Renal cortex interstitium (tissue), 11 donors: ENCODE measurements around the gene ALG12. TPM values are rescaled to one million over a fixed set of nuclear protein-coding genes. Genes with fewer than 3 reads are reported as not detected.

Experiments
- DNase-seq, 11 donors: peaks; one replicate each; pipeline ENCODE4 v3.0.0-alpha.2; 2013; ENCODE audit warnings: low read depth in 9 of 11, low spot score in 4 of 11; ENCODE audit errors: extremely low read depth in 1 of 11
- polyA plus RNA-seq, 3 donors: library from polyadenylated mRNA; unstranded; fragments of 120-200 nt; gene quantifications; one replicate each; pipeline ENCODE4 v1.2.1, GENCODE V29; 2013; ENCODE audit not compliant: insufficient read length in 3 of 3

The ALG12 gene
- polyA plus RNA-seq, 3 donors, result 23.4 to 38.3 (median 33.4) TPM

DNA sequence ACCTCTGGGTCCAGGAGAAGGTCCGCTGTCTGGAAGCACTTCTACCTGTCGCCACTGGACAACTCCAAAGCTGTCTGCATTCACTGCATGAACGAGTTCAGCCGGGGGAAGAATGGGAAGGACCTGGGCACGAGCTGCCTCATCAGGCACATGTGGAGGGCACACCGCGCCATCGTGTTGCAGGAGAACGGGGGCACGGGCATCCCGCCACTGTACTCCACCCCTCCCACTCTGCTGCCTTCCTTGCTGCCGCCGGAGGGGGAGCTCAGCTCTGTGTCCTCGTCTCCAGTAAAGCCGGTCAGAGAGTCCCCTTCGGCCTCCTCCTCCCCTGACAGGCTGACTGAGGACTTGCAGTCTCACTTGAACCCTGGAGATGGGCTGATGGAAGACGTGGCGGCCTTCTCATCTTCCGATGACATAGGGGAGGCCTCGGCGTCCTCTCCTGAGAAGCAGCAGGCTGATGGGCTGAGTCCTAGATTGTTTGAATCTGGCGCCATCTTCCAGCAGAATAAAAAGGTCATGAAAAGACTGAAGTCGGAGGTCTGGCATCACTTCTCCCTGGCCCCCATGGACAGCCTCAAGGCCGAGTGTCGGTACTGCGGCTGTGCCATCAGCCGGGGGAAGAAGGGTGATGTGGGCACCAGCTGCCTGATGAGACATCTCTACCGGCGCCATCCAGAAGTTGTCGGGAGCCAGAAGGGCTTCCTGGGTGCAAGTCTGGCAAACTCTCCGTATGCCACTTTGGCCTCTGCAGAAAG, 33.6 kb downstream of the ALG12 start:
- no peak for DNase-seq

DNA sequence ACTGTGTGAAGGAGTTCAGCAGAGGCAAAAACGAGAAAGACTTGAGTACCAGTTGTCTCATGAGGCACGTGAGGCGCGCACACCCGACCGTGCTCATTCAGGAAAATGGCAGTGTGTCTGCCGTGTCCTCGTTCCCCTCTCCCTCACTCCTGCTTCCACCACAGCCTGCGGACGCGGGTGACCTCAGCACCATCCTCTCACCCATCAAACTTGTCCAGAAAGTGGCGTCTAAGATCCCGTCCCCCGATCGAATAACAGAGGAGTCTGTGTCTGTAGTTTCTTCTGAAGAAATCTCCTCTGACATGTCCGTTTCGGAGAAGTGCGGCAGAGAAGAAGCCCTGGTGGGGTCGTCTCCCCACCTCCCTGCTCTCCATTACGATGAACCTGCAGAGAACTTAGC, 34.2 kb downstream of the ALG12 start:
- no peak for DNase-seq

DNA sequence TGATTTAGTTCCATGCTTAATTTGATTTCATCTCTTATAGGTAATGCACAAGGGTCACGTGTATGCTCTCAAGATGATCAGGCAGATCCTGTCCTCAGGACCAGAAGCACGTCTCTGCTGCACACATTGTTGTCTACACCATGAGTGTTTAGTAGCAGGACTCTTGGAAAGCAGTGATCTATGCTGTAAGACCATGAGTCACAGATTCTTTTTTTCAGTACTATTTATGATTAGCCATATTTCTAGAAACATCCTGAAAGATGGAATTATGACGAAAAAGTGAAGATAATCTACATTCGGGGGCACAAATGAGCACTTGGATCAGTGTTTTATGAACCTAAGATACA, 35.0 kb downstream of the ALG12 start:
- no peak for DNase-seq

DNA sequence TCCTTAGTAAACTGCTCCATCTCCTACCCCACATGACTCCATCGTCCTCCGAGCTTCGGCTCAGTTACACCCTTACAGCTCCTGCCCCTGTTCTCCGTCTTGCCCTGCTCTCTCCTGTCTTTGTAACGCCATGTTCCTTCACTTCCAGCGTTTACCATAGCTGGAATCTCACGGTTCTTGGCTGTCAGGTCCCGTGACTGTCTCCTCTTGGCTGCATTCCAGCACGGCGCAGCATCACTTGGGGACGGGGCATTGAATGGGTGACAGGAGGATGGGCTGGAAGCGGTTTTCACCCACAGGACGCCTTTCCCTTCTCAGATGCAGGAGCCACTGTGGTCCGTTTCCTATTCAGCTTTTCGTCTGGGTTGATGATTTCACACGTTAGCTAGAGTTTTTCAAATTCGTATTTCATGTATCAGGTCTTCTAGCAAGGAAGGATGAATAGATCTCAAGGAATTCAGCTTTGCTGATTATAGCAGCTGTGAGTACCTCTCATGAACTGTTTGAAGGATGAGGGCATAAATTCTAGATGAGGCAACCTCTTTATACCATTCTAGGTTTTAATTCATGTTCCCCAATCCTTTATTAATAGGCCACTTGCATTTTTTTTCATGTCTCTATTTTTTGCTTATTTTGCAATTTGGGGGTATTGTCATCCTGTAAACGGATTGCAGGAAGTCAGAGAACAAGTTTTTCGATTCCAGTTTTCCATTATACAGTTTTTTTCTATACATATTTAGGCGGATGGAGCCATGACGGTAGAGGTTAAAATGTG, 35.5 kb downstream of the ALG12 start:
- no peak for DNase-seq

DNA sequence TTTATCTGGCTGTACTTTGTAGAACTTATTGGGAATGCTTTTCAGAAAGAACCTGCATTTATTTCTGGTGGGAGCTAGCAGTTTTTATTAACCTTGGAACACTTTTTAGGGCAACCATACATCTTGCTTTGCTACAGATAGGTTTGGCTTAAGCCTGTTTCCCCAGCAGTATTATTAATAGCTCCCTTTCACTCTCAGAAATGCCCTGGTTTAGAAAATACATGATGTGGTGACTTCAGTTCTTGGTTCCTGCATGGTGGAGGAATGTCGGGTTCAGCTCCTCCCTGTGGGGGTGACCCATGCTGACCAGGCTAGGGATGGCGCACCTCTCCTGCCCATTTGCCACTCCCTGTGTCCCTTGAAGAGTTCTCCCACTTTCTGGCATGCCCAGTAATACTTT, 36.4 kb downstream of the ALG12 start:
- no peak for DNase-seq

DNA sequence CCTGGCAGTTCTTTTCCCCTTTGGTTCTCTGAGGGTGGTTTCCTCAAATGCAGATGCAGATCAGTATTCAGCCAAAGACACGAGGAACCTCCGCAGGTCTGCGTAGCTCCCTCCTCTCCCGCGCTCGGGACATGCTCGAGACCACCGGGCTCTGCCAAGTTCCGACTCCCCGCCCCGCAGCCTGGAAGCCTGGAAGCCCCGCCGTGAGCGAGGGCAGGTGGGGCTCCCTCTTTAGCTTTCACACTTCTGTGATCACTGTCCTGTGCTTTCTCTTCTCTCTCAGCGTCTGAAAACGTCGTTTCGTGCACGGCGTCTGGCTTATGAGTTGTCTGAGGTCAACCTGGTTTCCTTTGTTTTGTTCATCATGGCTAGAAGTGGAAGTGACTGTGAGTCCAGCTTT, 38.0 kb downstream of the ALG12 start:
- no peak for DNase-seq

DNA sequence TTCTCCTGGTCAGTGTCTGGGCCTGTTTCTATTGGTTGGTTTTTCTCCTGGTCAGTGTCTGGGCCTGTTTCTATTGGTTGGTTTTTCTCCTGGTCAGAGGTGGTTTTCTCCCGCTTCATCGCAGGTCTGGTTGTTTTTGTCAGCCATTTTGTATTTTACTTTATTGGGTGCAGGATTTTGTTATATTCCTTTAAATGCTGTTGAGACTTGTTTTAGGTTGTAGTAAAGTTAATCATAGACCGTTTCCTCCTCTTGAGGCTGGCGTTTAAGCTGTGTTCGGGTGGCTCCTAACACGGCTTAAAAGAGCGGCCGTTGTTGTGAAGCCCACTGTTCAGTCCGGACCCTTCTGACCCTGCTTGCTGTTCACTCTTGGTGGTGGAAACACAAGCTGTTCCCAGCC, 38.4 kb downstream of the ALG12 start:
- DNase-seq, result no peak

DNA sequence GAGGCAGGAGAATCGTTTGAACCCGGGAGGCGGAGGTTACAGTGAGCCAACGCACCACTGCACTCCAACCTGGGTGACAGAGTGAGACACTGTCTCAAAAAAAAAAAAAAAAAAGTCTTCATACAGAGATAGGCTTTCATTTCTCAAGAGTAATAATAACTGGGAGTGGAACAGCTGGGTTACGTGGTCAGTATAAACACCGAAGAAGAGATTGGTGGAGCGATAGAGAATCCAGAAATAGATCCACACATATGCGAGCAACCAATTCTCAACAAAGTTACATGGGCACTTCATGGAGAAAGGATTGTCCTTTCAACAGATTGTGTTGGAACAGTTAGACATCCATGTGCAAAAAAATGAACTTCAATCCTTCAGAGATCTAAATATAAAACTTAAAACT, 40.0 kb downstream of the ALG12 start:
- DNase-seq, result no peak

DNA sequence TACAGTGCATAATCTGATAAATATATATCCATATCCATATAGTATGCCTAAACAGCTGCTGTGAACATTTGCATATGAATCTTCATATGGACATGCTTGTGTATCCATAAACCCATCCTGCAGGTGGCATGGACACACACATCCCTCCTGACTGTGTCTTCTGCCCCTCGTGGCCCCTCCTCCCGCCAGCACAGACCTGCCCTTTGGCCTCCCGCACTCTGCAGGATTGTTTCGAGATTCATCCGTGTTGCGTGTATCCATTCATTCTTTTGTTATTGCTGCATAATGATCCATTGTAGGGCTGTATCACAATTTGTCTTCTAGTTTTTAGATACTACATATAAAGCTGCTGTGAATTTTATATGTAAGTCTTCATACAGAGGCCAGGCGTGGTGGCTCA, 40.6 kb downstream of the ALG12 start:
- no peak for DNase-seq

DNA sequence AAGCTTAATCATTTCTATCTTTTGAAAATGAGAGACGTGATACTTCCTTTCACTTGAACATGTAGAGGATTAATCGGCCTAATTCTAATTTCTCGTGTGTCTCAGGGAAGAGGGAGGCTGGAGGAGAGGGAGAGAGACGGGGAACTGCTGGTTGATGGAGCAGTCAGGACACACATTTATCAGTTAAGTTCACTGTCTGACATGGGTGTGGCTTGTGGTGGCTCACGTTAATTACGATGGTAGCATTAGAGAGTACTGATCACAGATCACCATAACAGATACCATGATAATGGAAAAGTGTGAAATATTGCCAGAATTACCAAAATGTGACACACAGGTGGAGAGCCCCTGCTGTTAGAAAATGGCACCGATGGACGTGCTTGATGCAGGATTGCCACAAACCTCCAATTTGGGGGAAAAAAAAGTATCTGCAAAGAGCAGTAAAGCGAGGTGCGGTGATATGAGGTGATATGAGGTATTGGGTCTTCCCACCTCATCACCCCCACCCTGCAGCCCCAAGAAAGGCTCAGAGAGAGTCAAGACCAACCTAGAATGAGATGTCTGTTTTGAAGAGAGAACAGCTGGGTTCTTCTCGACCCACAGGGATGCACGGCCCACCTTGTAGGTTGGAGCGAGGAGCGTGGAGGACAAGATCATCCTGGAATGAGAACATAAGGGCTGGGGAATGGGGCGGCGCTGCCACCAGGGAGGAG, 44.9 kb downstream of the ALG12 start:
- DNase-seq, result no peak

DNA sequence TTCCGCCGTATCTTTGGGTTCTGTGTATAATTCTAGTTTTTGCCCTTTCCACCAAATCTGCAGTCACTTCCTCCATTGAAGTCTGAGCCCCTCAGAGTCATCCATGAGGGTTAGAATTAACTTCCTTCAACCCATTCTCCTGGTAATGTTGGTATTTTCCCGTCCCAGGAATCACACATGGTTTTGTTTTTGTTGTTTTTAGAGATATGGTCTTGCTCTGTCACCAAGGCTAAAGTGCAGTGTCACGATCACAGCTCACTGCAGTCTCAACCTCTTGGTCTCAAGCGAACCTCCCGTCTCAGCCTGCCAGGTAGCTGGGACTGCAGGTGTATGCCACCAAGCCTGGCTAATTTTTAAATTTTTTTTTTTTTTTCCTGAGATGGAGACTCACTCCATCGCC, 45.9 kb downstream of the ALG12 start:
- DNase-seq, result no peak

DNA sequence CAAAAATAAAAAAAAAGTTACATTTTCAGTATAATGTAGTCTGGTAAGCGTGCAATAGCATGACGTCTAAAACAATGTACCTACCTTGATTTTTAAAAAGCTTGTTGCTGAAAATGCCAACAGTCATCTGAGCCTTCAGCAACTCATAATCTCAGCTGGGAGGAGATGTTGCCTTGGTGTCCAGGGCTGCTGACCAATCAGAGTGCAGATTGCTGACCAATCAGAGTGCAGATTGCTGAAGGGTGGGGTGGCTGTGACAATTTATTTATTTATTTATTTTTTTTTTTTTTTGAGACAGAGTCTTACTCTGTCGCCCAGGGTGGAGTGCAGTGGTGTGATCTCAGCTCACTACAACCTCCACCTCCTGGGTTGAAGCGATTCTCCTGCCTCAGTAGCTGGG, 46.8 kb downstream of the ALG12 start:
- DNase-seq, result no peak

DNA sequence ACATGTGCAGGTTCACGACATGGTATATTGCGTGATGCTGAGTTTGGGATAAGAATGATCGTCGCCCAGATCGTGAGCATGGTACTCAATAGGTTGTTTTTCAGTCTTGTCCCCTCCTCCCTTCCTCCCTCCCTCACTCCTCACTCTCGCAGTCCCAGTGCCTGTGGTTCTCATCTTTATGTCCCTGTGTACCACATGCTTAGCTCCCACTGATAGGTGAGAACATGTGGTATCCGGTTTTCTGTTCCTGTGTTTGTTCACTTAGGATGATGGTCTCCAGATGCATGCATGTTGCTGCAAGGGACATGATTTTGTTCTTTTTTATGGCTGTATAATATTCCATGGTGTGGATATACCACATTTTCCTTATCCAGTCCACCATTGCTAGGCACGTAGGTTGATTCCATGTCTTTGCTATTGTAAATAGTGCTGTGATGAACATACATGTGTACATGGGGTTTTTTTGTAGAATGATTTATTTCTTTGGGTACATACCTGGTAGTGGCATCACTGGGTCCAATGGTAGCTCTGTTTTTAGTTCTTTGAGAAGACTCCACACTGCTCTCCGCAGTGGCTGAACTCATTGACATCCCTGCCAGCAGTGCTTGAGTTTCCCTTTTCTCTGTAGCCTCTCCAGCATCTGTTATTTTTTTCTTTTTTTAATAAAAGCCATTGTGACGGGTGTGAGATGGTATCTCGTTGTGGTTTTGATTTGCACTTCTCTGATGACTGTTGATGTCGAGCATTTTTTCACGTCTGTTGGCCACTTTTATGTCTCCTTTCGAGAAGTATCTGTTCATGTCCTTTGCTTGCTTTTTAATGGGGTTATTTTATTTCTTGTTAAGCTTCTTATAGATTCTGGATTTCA, 48.2 kb downstream of the ALG12 start:
- no peak for DNase-seq

DNA sequence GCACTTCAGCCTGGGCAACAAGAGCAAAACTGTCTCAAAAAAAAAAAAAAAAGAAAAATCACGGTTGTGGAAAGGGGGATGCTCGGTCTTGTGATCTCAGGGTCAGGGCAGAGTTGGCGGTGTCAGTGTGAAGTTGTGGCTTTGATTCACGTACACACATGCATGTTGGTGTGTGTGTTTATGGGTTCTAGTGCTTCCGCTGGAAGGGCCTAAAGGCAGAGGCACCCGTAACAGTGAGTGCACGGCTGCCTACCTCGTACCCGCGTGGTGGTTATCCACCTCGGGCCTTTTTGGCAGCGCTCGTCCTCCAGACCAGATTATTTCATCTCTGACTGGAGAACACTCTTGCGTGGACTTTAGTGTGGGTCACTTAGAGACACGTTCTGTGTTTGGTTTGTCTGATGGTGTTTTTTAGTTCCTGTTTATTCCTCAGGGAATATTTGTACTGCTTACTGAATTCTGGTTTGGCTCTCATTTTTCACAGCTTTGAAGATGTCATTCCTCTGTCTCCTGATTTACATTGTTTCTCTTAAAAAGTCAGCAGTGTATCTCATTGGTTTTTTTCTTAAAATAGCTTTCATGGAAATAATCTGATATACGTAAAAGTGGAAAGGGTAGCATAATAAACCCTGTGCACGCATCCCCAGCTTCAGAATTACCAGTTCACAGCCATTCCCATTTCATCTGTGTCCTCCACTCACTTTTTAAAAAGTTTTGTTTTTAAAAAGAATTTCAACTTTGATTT, 49.0 kb downstream of the ALG12 start:
- DNase-seq, result no peak

DNA sequence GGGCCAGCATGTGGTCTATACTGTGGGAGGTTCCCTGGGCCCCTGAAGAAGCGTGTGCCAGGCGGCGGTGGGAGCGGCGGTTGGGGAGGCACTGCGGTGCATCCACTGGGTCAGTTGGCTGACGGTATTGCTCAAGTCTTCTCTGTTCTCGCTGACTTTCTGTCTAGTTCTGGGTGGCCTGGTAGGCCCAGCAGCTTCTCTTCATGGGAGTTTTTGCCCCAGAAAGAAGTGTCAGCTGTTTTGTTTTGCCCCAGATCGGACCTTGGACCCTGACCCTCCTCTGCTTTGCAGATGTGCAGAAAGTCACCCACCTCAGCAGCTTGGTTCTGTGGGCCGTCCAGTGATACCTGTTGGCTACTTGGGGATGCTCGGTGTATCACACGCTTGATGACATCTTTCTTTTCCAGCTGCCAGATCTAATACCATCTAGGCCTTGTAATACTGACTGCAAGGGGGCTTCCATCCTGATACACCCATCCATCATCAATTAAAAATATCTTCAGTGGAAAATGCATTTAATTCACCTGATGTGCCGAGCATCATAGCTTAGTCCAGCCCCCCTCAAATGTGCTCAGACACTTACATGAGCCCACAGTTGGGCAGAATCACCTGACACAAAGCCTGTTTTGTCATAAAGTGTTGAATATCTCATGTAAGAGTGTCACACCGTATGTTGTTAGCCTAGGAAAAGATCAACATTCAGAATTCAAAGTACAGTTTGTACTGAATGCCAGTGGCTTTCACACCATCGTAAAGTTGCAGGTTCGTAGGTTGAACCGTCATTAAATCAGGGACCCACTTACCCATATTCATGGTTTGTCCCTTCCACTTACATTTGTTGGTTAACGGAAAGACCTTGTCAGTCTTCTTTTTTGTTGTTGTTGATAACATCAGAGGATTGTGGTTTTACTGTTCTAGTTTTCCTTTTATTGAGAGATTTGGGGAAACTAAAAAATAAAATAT, 50.7 kb downstream of the ALG12 start:
- no peak for DNase-seq

DNA sequence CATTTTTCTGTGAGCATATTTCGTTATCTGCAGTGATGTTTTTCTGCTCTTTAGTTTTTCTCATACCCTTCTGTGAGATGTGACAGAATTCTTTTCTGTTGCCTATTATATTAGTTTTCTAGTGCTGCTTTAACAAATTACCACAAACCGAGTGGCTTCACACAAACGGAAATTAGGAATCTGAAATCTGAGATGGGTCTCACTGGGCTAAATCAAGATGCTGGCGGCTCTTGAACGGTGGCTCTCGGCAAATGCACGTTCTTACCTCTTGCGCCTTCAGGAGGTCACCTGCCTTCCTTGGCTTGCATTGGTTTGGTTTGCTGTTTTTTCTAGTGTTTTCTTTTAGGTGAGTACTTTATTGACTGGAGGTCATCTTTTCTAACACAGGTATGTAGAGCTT, 51.6 kb downstream of the ALG12 start:
- no peak for DNase-seq

DNA sequence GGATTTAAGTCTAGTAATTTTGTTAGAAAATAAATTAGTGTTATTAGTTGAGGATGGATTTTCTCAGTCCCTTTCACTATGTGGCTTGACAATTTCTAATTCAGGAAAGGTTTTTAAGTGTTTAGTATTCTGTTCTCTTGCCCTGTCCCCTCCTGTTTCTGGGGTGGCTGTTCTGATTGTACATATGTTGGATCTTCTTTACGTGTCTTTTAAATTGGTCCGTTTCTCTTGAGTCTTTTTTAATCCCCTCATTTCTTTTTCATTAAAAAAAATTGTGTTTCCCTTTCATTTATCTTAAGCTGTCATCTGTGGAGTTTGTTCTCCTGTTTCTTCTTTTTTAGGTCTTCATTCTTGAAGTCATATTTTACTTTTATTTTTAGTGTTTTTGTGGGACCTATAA, 52.1 kb downstream of the ALG12 start:
- DNase-seq, result no peak

DNA sequence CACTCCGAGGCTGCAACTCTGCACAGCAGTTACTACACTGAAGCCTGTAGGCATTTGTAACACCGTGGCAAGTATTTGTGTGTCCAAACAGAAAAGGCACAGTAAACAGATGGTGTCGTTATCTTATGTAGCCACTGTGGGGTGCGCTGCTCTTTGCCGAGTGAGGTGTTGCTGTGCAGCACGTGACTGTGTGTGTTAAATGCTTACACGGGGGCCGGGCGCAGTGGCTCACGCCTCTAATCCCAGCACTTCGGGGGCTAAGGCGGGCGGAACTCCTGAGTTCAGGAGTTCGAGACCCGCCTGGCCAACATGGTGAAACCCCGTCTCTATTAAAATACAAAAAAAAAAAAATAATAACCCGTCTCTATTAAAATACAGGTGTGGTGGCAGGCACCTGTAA, 53.1 kb downstream of the ALG12 start:
- DNase-seq, result no peak
